Parathyroid adenoma (tissue), 2 donors: ENCODE measurements around the gene SLC16A10.

Experiments
- H2AFZ ChIP-seq: fragments of 300-600 bp; sonication (generic); one replicate; pipeline ENCODE4 v1.7.0; 2017; ENCODE audit warnings: antibody characterized with exemption, mild to moderate bottlenecking
- H3K27ac ChIP-seq: fragments of 300-600 bp; sonication (generic); one replicate; pipeline ENCODE4 v1.7.0; 2017
- H3K27me3 ChIP-seq: fragments of 300-600 bp; sonication (generic); one replicate; pipeline ENCODE4 v1.7.0; 2017; ENCODE audit warnings: low read length; ENCODE audit not compliant: control insufficient read depth, insufficient read depth
- H3K36me3 ChIP-seq: fragments of 300-600 bp; sonication (generic); one replicate; pipeline ENCODE4 v1.7.0; 2017; ENCODE audit warnings: low read length; ENCODE audit not compliant: control insufficient read depth, insufficient read depth
- H3K4me1 ChIP-seq: fragments of 300-600 bp; sonication (generic); one replicate; pipeline ENCODE4 v1.7.0; 2017; ENCODE audit warnings: control low read depth
- H3K4me2 ChIP-seq: fragments of 300-600 bp; sonication (generic); one replicate; pipeline ENCODE4 v1.7.0; 2017; ENCODE audit warnings: low read length
- H3K4me3 ChIP-seq: fragments of 300-600 bp; sonication (generic); one replicate; pipeline ENCODE4 v1.7.0; 2017; ENCODE audit warnings: low read depth, low read length
- H3K79me2 ChIP-seq: fragments of 300-600 bp; sonication (generic); one replicate; pipeline ENCODE4 v1.7.0; 2017; ENCODE audit warnings: control low read depth
- H3K9ac ChIP-seq: fragments of 300-600 bp; sonication (generic); one replicate; pipeline ENCODE4 v1.7.0; 2017; ENCODE audit warnings: mild to moderate bottlenecking
- H3K9me3 ChIP-seq: fragments of 300-600 bp; sonication (generic); one replicate; pipeline ENCODE4 v1.7.0; 2017; ENCODE audit warnings: low read length; ENCODE audit not compliant: control insufficient read depth
- TF ChIP-seq, protein P1 (sequence below): fragments of 300-600 bp; sonication (generic); IDR thresholded peaks from one replicate; pipeline ENCODE4 v1.7.0; 2017; ENCODE audit warnings: antibody characterized with exemption, mild to moderate bottlenecking
- donor health status: primary hyperparathyroidism.

The SLC16A10 gene

DNA sequence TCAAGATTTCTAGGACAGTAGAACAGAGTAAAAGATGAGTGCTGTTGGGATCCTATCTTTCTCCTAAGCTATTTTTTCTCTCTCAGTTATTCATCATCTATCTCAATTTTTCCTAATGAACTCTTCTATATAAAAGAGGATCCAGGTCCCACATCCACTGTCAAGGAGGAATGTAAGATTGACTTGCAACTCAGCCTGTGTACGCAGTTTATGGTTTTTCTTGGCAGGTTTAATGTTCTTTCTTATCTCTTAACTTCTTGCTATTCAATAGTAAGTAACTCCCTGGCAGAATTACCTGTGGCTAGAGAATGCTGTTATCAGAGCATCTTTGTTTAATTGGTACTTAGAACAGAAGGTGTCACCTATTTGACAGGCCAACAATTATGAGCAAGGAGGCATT is 60.8 kb downstream of the SLC16A10 start:
- Histone ChIP-seq H3K79me2 (no peaks in the 10 kb centered on the region), H3K9ac (no peak overlapping the region), H3K4me1 (peaks cover 2% of the 10 kb centered on the region), H3K36me3 (no peaks in the 10 kb centered on the region), H2AFZ (no peak overlapping the region), H3K27ac (no peak overlapping the region), H3K4me3 (no peak overlapping the region), H3K4me2 (peak overlapping the region; percentile 16), H3K9me3 (no peaks in the 10 kb centered on the region), H3K27me3 (no peaks in the 10 kb centered on the region)
- TF ChIP-seq, protein P1, sequence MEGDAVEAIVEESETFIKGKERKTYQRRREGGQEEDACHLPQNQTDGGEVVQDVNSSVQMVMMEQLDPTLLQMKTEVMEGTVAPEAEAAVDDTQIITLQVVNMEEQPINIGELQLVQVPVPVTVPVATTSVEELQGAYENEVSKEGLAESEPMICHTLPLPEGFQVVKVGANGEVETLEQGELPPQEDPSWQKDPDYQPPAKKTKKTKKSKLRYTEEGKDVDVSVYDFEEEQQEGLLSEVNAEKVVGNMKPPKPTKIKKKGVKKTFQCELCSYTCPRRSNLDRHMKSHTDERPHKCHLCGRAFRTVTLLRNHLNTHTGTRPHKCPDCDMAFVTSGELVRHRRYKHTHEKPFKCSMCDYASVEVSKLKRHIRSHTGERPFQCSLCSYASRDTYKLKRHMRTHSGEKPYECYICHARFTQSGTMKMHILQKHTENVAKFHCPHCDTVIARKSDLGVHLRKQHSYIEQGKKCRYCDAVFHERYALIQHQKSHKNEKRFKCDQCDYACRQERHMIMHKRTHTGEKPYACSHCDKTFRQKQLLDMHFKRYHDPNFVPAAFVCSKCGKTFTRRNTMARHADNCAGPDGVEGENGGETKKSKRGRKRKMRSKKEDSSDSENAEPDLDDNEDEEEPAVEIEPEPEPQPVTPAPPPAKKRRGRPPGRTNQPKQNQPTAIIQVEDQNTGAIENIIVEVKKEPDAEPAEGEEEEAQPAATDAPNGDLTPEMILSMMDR = no peak

DNA sequence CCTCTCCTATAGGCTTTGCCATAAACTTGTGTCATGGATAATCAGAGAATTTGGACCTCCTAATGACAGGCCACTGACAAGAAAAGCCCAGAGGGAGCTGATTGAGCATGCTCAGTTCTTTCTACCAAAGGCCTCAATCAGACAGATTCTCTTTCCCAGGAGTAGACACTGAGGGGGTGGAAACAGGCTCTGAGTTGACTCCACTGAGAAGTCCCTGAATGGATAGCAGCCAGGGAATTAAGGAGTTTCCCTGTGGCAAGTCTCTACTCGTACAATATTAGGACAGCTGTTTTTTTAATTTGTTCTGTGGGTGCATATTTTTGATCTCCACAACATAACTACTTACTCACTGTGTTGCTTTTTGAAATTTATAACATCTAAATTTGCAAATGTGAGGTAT is 63.3 kb downstream of the SLC16A10 start:
- Histone ChIP-seq H3K36me3 (no peaks in the 10 kb centered on the region), H2AFZ (no peak overlapping the region), H3K4me2 (no peak overlapping the region), H3K4me3 (no peak overlapping the region), H3K4me1 (peaks cover 2% of the 10 kb centered on the region), H3K27me3 (no peaks in the 10 kb centered on the region), H3K9me3 (no peaks in the 10 kb centered on the region), H3K9ac (no peak overlapping the region), H3K27ac (no peak overlapping the region), H3K79me2 (no peaks in the 10 kb centered on the region)
- TF ChIP-seq, protein P1 = no peak

DNA sequence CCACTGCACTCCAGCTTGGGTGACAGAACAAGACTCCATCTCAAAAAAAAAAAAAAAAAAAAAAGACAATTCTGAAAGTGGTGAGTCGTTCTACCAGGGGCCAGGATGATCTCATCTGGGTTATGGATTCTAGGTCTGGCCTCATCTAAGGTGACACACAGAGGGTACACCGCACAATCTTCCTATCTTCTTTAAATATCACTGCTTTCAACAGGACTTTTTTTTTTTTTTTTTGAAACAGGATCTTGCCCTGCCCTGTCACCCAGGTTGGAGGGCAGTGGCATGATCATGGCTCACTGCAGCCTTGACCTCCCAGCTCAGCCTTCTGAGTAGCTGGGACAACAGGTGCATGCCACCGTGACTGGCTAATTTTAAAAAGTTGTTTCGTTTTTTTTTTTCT is 67.7 kb downstream of the SLC16A10 start:
- Histone ChIP-seq H3K4me2 (no peak overlapping the region), H3K27me3 (no peaks in the 10 kb centered on the region), H3K9me3 (no peaks in the 10 kb centered on the region), H3K27ac (no peak overlapping the region), H2AFZ (no peak overlapping the region), H3K4me3 (no peak overlapping the region), H3K79me2 (no peaks in the 10 kb centered on the region), H3K36me3 (no peaks in the 10 kb centered on the region), H3K9ac (no peak overlapping the region), H3K4me1 (no peaks in the 10 kb centered on the region)
- TF ChIP-seq, protein P1 = no peak

DNA sequence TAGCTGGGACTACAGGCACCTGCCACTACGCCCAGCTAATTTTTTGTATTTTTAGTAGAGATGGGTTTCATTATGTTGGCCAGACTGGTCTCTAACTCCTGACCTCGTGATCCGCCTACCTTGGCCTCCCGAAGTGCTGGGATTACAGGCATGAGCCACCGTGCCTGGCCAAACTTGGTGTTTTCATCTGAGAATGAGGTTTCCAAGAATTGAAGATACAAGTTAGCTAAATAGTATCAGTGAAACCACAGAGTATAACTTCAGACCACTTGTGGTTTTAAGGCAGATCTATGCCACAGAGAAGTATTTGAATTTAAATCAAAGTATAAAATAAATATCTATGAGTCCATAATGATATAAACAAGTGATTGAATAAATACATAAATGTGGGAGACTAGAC is 70.1 kb downstream of the SLC16A10 start:
- H3K4me1 ChIP-seq = no peaks in the 10 kb centered on the region
- no peaks in the 10 kb centered on the region for H3K36me3 ChIP-seq
- H3K79me2 ChIP-seq = no peaks in the 10 kb centered on the region
- no peaks in the 10 kb centered on the region for H3K9me3 ChIP-seq
- no peak overlapping the region for H3K4me3 ChIP-seq
- H3K9ac ChIP-seq = no peak overlapping the region
- no peak overlapping the region for H2AFZ ChIP-seq
- H3K27me3 ChIP-seq = no peaks in the 10 kb centered on the region
- no peak overlapping the region for H3K4me2 ChIP-seq
- no peak overlapping the region for H3K27ac ChIP-seq
- TF ChIP-seq, protein P1 = no peak

DNA sequence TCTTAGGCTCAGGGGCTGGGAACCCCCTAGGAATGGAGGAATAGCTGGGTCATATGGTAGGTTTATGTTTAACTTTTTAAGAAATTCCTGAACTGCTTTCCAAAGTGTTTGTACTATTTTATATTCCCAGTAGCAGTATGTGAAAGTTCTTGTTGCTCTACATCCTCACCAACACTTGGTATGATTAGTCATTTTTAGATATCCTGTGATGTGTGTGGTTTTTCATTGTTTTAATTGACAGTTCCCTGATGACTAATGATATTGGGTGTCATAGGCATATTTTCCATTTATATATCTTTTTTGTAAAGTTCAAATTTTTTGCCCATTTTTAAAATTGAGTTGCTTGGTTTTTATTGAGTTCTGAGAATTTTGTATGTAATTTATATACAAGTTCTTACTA is 72.3 kb downstream of the SLC16A10 start:
- no peaks in the 10 kb centered on the region for H3K79me2 ChIP-seq
- no peaks in the 10 kb centered on the region for H3K36me3 ChIP-seq
- no peak overlapping the region for H2AFZ ChIP-seq

More for the DNA sequence above, 72.3 kb downstream of the SLC16A10 start:
- Histone ChIP-seq H3K9ac (no peak overlapping the region), H3K4me1 (no peaks in the 10 kb centered on the region), H3K9me3 (no peaks in the 10 kb centered on the region), H3K27me3 (no peaks in the 10 kb centered on the region), H3K4me3 (no peak overlapping the region), H3K27ac (no peak overlapping the region), H3K4me2 (no peak overlapping the region)
- TF ChIP-seq, protein P1 = no peak
